Measurements from ENCODE around the gene SPOUT1.
A peak's percentile ranks its signal among the peaks of the same experiment; 100 is the strongest.

The SPOUT1 gene

GRCh38 chr9:128840524-128840923, 10.9 kb upstream of the SPOUT1 start:
- no peak overlapping the region for H3K4me3 ChIP-seq (ENCODE audit: low read length)
- DNase-seq (ENCODE audit: low read depth, low spot score) = no peak

GRCh38 chr9:128838338-128838737, 8.7 kb upstream of the SPOUT1 start:
- no peak for DNase-seq (ENCODE audit: low read depth, low spot score)
- H3K4me3 ChIP-seq (ENCODE audit: low read length) = no peak overlapping the region

GRCh38 chr9:128836509-128837145, 7.0 kb upstream of the SPOUT1 start:
- no peak overlapping the region for H3K4me3 ChIP-seq (ENCODE audit: low read length)
- no peak for DNase-seq (ENCODE audit: low read depth, low spot score)

GRCh38 chr9:128835246-128836210, 5.9 kb upstream of the SPOUT1 start:
- no peak overlapping the region for H3K4me3 ChIP-seq (ENCODE audit: low read length)

GRCh38 chr9:128833696-128834095, 4.1 kb upstream of the SPOUT1 start:
- no peak overlapping the region for H3K4me3 ChIP-seq (ENCODE audit: low read length)
- DNase-seq (ENCODE audit: low read depth, low spot score) = no peak

More at GRCh38 chr9:128835246-128836210, 5.9 kb upstream of the SPOUT1 start:
- no peak for DNase-seq (ENCODE audit: low read depth, low spot score)

GRCh38 chr9:128828719-128829452, 708 bp downstream of the SPOUT1 start:
- no peak for DNase-seq (ENCODE audit: low read depth, low spot score)
- peak overlapping the region; percentile 75 for H3K4me3 ChIP-seq (ENCODE audit: low read length)

- H3K4me3 ChIP-seq (ENCODE audit: low read length) = peak overlapping the region; percentile 75
Observed at GRCh38 chr9:128828267-128828666, 1.3 kb downstream of the SPOUT1 start.

GRCh38 chr9:128825923-128826700, 3.5 kb downstream of the SPOUT1 start:
- DNase-seq (ENCODE audit: low read depth, low spot score) = no peak
- H3K4me3 ChIP-seq (ENCODE audit: low read length) = no peak overlapping the region

More at GRCh38 chr9:128828267-128828666, 1.3 kb downstream of the SPOUT1 start:
- DNase-seq (ENCODE audit: low read depth, low spot score) = no peak

- no peak overlapping the region for H3K4me3 ChIP-seq (ENCODE audit: low read length)
- DNase-seq (ENCODE audit: low read depth, low spot score) = no peak
Observed at GRCh38 chr9:128824911-128825310, 4.7 kb downstream of the SPOUT1 start.

GRCh38 chr9:128823903-128824406, 5.6 kb downstream of the SPOUT1 start:
- no peak for DNase-seq (ENCODE audit: low read depth, low spot score)

GRCh38 chr9:128823362-128823902, 6.2 kb downstream of the SPOUT1 start:
- DNase-seq (ENCODE audit: low read depth, low spot score) = no peak
- H3K4me3 ChIP-seq (ENCODE audit: low read length) = no peak overlapping the region

More at GRCh38 chr9:128823903-128824406, 5.6 kb downstream of the SPOUT1 start:
- H3K4me3 ChIP-seq (ENCODE audit: low read length) = no peak overlapping the region

- H3K4me3 ChIP-seq (ENCODE audit: low read length) = no peak overlapping the region
- DNase-seq (ENCODE audit: low read depth, low spot score) = no peak
Observed at GRCh38 chr9:128822407-128823042, 7.1 kb downstream of the SPOUT1 start.

GRCh38 chr9:128821584-128822406, 7.8 kb downstream of the SPOUT1 start:
- no peak overlapping the region for H3K4me3 ChIP-seq (ENCODE audit: low read length)
- DNase-seq (ENCODE audit: low read depth, low spot score) = no peak

- no peak overlapping the region for H3K4me3 ChIP-seq (ENCODE audit: low read length)
- no peak for DNase-seq (ENCODE audit: low read depth, low spot score)
Observed at GRCh38 chr9:128820665-128821583, 8.7 kb downstream of the SPOUT1 start.

GRCh38 chr9:128819716-128820664, 9.6 kb downstream of the SPOUT1 start:
- DNase-seq (ENCODE audit: low read depth, low spot score) = no peak
- no peak overlapping the region; the same call in 1 of the 2 replicates for H3K4me3 ChIP-seq (ENCODE audit: low read length)

Data from Jurkat, Clone E6-1 (cell line).